ENCODE measurements around the gene GFM1. TPM values are rescaled to one million over a fixed set of nuclear protein-coding genes. Genes with fewer than 3 reads are reported as not detected.
A peak's percentile ranks its signal among the peaks of the same experiment; 100 is the strongest.

Gene GFM1
- total RNA-seq, 2 experiments from 2014 or later: 36.5 to 53.7 TPM

DNA sequence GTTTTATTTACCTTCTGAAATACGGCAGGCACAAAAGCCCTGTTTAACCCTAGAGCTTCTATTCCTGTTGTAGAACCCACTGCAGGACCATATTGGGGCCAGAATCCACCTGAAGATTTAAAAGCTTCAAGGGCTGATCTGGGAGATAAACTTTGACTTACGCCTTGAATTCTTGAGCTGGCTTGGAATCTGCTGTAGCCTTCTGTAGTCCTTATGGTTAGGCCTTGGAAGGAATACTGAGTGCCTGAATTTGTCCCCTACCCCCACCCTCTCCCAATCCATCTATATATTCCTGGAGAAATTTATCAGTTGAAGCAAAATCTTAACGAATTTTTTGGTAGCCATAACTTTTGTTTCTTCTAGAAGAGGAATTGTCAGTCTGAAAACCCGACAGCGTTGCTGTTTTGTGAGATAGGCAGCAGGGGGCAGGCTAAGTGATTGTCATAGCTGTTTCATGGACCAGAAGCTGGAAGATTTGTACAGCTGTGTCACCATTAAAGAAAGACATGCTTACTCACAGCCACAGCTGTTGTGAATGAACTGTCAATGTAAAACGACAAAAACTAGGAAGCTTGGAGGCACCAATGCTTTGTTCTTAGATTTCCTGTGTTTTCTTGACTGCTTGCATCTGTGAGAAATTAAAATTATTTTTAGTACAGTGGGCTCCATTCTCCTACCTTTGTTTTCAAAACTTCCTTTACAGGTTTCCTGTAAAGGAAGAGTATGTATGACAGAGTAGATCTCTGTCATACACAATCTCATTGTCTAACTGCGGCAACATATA is 15.3 kb downstream of the GFM1 start:
- BruUV-seq (replicated peaks): no TSS peak
- no peaks in the 10 kb centered on the region for H3K4me1 ChIP-seq (ENCODE audit: insufficient read depth, low read length, poor library complexity, severe bottlenecking)
- no peak overlapping the region for H3K4me3 ChIP-seq (ENCODE audit: low read depth, low read length, poor library complexity, severe bottlenecking)
- ChIA-PET CTCF (ENCODE audit: unreplicated experiment) (interaction anchor here (1.0 to 2.2 kb wide), 2 partner anchors 15 to 67 kb away, joined by 3 to 10 read pairs; partner anchors contain the start of gene GFM1), POLR2A (interaction anchor here (0.6 to 3.6 kb wide), 5 partner anchors 15 to 1839 kb away, joined by 3 to 30 read pairs (median 3); partner anchors contain the start of gene GFM1)
- H3K79me2 ChIP-seq (ENCODE audit: insufficient read depth, low read depth, low read length): 0 out of 2 replicates have a peak, but pooled peaks cover 3% of the 10 kb centered on the region
- intact Hi-C loops (cut with micrococcal nuclease; ENCODE audit: unreplicated experiment): loop anchor here (1.0 kb wide), 1 partner anchor 132 kb away; no protein-coding TSS in a partner anchor
- 0 out of 2 replicates have a peak, but pooled peaks cover 5% of the 10 kb centered on the region for H4K20me1 ChIP-seq (ENCODE audit: insufficient read depth, low read length)
- peak; percentile 51 for DNase-seq (ENCODE audit: low spot score)
- H3K9me3 ChIP-seq (ENCODE audit: low read length): no peaks in the 10 kb centered on the region
- H3K9me2 ChIP-seq (ENCODE audit: insufficient read depth, low read length): no peaks in the 10 kb centered on the region
- H2AFZ ChIP-seq (ENCODE audit: low read length): no peak overlapping the region
- no peak for TF ChIP-seq EZH2phosphoT487 (IDR thresholded peaks at IDR 0.05; ENCODE audit: borderline replicate concordance, low read depth, low read length)
- TF ChIP-seq, protein P1, sequence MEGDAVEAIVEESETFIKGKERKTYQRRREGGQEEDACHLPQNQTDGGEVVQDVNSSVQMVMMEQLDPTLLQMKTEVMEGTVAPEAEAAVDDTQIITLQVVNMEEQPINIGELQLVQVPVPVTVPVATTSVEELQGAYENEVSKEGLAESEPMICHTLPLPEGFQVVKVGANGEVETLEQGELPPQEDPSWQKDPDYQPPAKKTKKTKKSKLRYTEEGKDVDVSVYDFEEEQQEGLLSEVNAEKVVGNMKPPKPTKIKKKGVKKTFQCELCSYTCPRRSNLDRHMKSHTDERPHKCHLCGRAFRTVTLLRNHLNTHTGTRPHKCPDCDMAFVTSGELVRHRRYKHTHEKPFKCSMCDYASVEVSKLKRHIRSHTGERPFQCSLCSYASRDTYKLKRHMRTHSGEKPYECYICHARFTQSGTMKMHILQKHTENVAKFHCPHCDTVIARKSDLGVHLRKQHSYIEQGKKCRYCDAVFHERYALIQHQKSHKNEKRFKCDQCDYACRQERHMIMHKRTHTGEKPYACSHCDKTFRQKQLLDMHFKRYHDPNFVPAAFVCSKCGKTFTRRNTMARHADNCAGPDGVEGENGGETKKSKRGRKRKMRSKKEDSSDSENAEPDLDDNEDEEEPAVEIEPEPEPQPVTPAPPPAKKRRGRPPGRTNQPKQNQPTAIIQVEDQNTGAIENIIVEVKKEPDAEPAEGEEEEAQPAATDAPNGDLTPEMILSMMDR (conservative IDR thresholded peaks at IDR 0.05; ENCODE audit: low read length): peak; percentile 85
- no peak overlapping the region for H3K4me2 ChIP-seq (ENCODE audit: low read length)
- H3K27ac ChIP-seq (ENCODE audit: low read depth, low read length, poor library complexity, severe bottlenecking): no peak overlapping the region
- peaks cover 83% of the 10 kb centered on the region for H3K36me3 ChIP-seq (ENCODE audit: insufficient read depth, low read length)

DNA sequence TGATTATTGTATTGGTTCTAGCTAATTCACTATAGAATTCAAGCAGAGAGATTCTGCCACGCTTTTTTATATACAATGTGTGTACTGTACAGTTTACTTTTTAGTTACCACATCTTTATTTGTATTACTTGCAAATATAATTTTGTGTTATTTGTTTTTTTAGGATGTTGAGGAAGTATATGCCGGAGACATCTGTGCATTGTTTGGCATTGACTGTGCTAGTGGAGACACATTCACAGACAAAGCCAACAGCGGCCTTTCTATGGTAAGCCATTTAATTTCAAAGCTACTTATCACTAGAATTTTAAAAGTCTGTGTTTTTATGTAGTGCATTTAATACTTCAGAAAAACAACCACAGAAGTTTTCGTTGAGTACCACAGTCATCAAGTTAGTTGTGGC is 16.4 kb downstream of the GFM1 start:
- intact Hi-C loops (cut with micrococcal nuclease; ENCODE audit: unreplicated experiment): no loop called here

More for the DNA sequence above, 16.4 kb downstream of the GFM1 start:
- Histone ChIP-seq H3K4me2 (ENCODE audit: low read length) (no peak overlapping the region), H2AFZ (ENCODE audit: low read length) (no peak overlapping the region), H3K36me3 (ENCODE audit: insufficient read depth, low read length) (peaks cover 83% of the 10 kb centered on the region), H3K9me3 (ENCODE audit: low read length) (no peaks in the 10 kb centered on the region), H3K4me3 (ENCODE audit: low read depth, low read length, poor library complexity, severe bottlenecking) (no peak overlapping the region), H3K27ac (ENCODE audit: low read depth, low read length, poor library complexity, severe bottlenecking) (no peak overlapping the region), H4K20me1 (ENCODE audit: insufficient read depth, low read length) (0 out of 2 replicates have a peak, but pooled peaks cover 5% of the 10 kb centered on the region), H3K79me2 (ENCODE audit: insufficient read depth, low read depth, low read length) (0 out of 2 replicates have a peak, but pooled peaks cover 3% of the 10 kb centered on the region), H3K9me2 (ENCODE audit: insufficient read depth, low read length) (no peaks in the 10 kb centered on the region), H3K4me1 (ENCODE audit: insufficient read depth, low read length, poor library complexity, severe bottlenecking) (no peaks in the 10 kb centered on the region)
- TF ChIP-seq EZH2phosphoT487 (IDR thresholded peaks at IDR 0.05; ENCODE audit: borderline replicate concordance, low read depth, low read length): no peak
- TF ChIP-seq, protein P1 (conservative IDR thresholded peaks at IDR 0.05; ENCODE audit: low read length): no peak
- POLR2A ChIA-PET: interaction anchor here (0.6 to 3.6 kb wide), 6 partner anchors 13 to 542 kb away, joined by 3 to 30 read pairs (median 4); partner anchors contain the start of gene GFM1
- no peak for DNase-seq (ENCODE audit: low spot score)
- BruUV-seq (replicated peaks): no TSS peak
- CTCF ChIA-PET (ENCODE audit: unreplicated experiment): no interaction called here

Measured in OCI-LY7 (cell line).